Duodenal mucosa (tissue), 2 donors: ENCODE results near the gene ZNF521.

ENCODE experiments used
- H3K27ac ChIP-seq: one replicate; pipeline ENCODE4 v1.7.0; 2013; ENCODE audit warnings: low read depth, low read length
- H3K27me3 ChIP-seq, 2 donors: one replicate each; pipeline ENCODE4 v1.7.0; 2013; ENCODE audit warnings: low read length in 2 of 2, control low read depth in 1 of 2; ENCODE audit not compliant: insufficient read depth in 2 of 2, control insufficient read depth in 1 of 2
- H3K36me3 ChIP-seq, 2 donors: one replicate each; pipeline ENCODE4 v1.7.0; 2013; ENCODE audit warnings: low read length in 2 of 2, control low read depth in 1 of 2; ENCODE audit not compliant: insufficient read depth in 2 of 2, control insufficient read depth in 1 of 2
- H3K4me1 ChIP-seq, 2 donors: one replicate each; pipeline ENCODE4 v1.7.0; 2013; ENCODE audit warnings: low read length in 2 of 2, control low read depth in 1 of 2; ENCODE audit not compliant: insufficient read depth in 2 of 2, control insufficient read depth in 1 of 2
- H3K4me3 ChIP-seq, 2 donors: one replicate each; pipeline ENCODE4 v1.7.0; 2013; ENCODE audit warnings: low read length in 2 of 2, low read depth in 1 of 2
- H3K9ac ChIP-seq, 2 donors: one replicate each; pipeline ENCODE4 v1.7.0; 2013; ENCODE audit warnings: low read length in 2 of 2, low read depth in 1 of 2
- H3K9me3 ChIP-seq, 2 donors: one replicate each; pipeline ENCODE4 v1.7.0; 2013; ENCODE audit warnings: low read length in 2 of 2, control low read depth in 1 of 2; ENCODE audit not compliant: control insufficient read depth in 1 of 2

ZNF521 gene

DNA sequence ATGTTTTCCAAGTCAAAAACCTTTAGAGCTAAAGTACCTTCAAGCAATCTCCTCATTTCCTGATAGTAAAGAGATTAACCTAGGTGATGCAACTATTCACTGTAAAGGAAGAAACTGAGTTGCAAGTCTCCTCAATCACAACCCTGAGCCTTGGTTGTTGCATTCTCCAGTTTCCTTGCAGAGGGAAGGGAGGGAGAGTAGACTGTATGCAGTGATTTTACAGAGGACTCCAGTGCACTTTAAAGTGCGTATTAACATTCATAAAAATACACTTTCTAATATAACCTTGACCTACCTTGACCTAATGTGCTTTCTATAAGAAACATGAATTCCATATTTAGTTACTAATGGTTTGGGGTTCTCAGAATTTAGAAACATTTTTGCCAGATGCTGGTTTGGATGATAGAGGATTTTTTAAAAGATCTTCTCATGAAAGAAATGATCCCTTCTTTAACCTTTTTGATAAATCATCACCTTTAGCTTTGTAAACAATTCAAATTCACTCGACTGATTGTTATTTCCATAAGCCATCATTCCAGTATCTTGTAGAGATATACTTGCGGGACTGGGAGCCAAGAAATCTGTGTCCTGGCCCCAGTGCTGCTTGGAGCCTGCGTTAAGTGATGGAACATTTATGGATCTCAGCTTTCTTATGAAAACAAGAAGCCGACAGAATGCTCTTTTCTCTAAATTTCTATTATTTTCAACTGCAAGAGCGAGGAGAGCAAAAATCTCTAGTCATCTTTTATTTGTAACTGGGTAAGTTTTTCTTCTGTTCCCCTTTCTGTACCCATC is 228.3 kb downstream of the ZNF521 start:
- no peaks in the 10 kb centered on the region for H3K27me3 ChIP-seq
- H3K4me1 ChIP-seq: no peaks in the 10 kb centered on the region
- no peak overlapping the region for H3K9ac ChIP-seq
- H3K27ac ChIP-seq: no peak overlapping the region
- no peaks in the 10 kb centered on the region for H3K36me3 ChIP-seq
- H3K9me3 ChIP-seq: no peaks in the 10 kb centered on the region
- no peak overlapping the region for H3K4me3 ChIP-seq

DNA sequence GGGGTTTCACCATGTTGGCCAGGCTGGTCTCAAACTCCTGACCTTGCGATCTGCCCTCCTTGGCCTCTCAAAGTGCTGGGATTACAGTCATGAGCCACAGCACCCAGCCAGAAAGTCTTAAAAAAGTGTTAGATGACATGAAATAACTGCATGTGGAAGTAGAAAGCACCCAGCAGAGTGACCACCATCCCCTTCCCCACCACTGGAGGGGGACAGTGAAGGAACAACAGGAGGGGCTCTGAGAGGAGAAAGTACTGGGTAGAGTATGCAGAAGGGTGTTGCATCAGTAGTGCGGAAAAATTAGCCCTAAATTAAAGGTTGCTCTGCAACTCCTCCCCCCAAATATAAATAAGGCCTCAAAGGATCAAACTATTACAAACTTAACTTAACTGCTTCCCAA is 230.5 kb downstream of the ZNF521 start:
- Histone ChIP-seq H3K27me3 (no peaks in the 10 kb centered on the region), H3K27ac (no peak overlapping the region), H3K4me1 (no peaks in the 10 kb centered on the region), H3K9me3 (no peaks in the 10 kb centered on the region), H3K36me3 (no peaks in the 10 kb centered on the region), H3K4me3 (no peak overlapping the region), H3K9ac (no peak overlapping the region)

DNA sequence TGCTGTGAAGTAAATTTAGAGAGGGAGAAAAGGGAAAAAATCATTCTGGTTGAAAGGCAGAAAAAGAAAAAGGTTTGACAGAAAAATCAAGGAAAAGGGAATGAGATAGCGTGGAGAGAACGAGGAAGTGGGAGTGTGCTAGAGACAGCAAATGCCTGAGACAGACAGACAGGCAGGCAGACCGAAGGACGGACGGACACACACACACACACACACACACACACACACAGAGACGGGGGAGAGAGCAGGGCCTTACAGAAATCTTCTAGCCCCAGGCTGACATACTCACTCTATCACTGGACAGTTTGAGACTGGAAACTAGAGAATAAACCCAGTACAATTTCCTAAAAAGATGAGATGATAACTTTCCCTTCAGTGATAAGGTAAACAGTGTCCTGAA is 238.4 kb downstream of the ZNF521 start:
- no peaks in the 10 kb centered on the region for H3K27me3 ChIP-seq
- H3K27ac ChIP-seq: no peak overlapping the region

DNA sequence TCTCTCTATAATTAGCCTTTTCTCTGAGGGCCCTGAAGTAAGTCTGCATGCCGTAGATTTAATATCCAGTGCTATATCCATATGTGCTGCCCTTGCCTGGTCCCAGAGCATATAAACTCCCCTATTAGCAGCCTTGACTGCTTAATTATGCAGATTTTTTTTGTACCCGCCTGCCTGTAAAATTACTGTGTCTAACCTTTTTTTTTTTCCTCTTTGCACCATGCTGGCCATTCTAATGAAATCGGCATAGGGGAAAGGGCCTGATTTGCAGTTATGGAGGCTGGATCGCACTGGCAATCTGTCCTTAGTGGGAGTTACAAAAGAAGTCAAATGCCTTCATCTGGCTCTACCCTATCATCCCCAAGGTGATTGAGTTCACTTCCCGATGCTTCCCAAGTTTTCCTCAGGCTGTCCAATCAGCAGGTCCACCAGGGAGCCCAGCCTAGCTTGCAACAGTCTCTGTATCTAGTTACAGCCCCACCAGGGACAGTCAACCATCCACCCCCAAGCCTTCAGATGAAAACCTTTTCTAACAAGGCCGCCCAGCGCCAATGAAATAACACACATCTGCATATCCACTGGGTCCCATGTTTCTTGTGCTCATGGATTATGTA is 239.0 kb downstream of the ZNF521 start:
- Histone ChIP-seq H3K4me3 (no peak overlapping the region), H3K4me1 (no peaks in the 10 kb centered on the region)

More for the DNA sequence above, 238.4 kb downstream of the ZNF521 start:
- Histone ChIP-seq H3K9ac (no peak overlapping the region), H3K4me1 (no peaks in the 10 kb centered on the region), H3K36me3 (no peaks in the 10 kb centered on the region), H3K9me3 (no peaks in the 10 kb centered on the region), H3K4me3 (no peak overlapping the region)

DNA sequence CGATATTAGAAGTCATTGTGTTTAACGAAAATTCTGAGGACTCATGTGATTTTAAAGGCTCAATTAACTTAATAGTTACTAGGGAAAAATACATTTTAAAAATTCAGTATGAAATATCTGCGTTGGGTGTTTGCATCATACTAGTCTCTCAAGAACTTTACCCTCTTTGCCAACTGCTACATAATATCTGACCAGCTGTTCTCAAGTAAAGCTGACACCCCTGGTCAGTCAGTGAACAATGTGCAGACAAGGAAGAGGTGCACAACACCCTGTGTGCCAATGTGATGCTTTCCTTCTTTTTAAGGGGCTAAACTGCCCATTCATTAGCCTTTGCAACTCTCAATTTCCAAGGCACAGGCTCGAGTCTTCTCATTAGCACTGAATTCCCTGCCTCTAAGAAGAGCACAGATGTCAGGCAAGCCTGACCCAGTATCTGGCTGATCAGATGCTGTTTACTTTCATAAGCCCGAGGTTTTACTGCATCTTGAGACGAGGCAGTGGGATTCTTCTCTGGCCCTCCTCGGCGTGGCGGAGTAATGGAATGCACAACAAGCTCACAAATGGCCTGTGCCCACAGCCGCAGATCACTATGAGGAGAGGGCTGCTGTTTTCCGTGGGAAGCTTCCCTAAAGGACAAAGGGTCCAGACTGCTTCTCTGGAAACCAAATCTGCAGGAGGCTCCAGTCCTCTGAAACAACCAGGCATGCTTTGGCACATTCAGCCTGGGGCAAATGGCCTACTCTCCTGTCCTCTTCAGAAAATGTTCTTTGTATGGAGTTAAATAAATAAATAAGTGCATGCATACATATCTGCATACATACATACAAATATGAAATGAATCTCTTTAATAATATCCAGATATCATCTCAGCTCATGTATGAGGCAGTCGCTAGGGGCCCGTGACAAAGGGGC is 240.3 kb downstream of the ZNF521 start:
- H3K4me1 ChIP-seq: no peaks in the 10 kb centered on the region
- H3K9me3 ChIP-seq: no peaks in the 10 kb centered on the region
- H3K4me3 ChIP-seq: no peak overlapping the region
- no peak overlapping the region for H3K9ac ChIP-seq
- no peaks in the 10 kb centered on the region for H3K36me3 ChIP-seq
- no peak overlapping the region for H3K27ac ChIP-seq
- H3K27me3 ChIP-seq: no peaks in the 10 kb centered on the region

More for the DNA sequence above, 239.0 kb downstream of the ZNF521 start:
- H3K36me3 ChIP-seq: no peaks in the 10 kb centered on the region
- H3K9me3 ChIP-seq: no peaks in the 10 kb centered on the region
- H3K27me3 ChIP-seq: no peaks in the 10 kb centered on the region
- no peak overlapping the region for H3K27ac ChIP-seq
- H3K9ac ChIP-seq: no peak overlapping the region

DNA sequence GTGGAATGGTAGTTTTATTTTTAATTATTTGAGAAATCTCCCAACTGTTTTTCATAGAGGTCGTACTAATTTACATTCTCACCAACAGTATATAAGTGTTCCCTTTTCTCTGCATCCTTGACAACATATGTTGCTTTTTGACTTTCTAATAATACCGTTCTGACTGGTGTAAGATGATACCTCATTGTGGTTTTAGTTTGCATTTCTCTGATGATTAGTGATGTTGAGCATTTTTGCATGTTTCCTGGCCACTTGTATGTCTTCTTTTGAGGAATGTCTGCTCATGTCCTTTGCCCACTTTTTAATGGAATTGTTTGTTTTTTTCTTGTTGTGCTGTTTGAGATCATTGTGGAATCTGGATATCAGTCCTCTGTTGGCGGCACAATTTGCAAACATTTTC is 242.5 kb downstream of the ZNF521 start:
- no peak overlapping the region for H3K27ac ChIP-seq
- no peaks in the 10 kb centered on the region for H3K9me3 ChIP-seq
- no peak overlapping the region for H3K9ac ChIP-seq
- no peak overlapping the region for H3K4me3 ChIP-seq
- H3K4me1 ChIP-seq: no peaks in the 10 kb centered on the region
- no peaks in the 10 kb centered on the region for H3K36me3 ChIP-seq
- no peaks in the 10 kb centered on the region for H3K27me3 ChIP-seq

DNA sequence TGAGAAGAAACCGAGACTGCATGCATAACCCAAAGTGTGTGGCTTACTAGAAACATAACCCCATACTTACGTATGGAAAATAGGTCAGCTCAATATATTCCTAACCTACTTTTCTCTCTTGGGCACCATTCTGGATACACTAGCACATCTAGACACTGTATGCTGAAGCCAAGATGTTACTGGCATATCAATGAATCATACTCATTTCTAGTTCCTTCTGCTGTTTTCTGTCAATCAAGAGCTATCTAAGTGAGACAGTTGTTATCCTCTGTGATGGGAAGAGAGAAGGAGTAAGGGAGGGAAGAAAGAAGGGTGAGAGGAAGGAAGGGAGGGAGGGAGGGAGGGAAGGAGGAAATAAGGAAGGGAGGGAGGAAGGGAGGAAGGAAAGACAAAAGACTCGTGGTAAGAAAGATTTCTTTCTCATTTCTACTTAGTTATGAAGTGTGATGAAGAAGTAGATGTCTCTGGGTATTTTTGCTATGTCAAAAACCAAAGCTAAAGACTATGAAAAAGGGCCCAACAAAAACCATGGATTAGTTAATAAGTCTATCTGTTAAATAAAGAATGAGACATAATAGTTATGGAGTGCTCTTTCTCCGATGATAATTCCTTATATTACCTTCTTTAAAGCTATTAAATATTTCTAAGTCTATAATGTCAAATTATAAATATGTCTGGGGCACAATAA is 248.4 kb downstream of the ZNF521 start:
- Histone ChIP-seq H3K27me3 (no peaks in the 10 kb centered on the region), H3K4me3 (no peak overlapping the region), H3K27ac (no peak overlapping the region), H3K4me1 (peaks cover 7 to 14% of the 10 kb centered on the region in 2 donors), H3K9me3 (no peaks in the 10 kb centered on the region), H3K36me3 (no peaks in the 10 kb centered on the region), H3K9ac (no peak overlapping the region)

DNA sequence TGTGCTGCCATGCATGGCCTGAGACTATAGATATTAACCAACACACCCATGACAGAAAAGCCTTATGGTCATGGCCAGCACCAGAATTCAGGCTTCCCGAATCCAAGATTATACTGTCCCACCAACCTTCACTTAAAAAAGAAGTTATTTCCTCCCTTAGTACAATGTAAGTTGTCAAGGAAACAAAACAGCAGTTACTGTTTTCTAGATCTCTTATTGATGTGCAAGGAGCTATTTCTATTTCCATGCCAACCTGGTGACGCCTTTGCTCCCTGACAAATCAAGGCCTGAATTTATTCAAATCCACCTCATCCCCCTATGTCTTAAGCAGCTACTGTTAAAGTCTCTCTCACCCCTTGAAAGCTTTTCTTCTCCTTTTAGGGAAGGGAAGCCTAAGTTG is 249.3 kb downstream of the ZNF521 start:
- Histone ChIP-seq H3K9me3 (no peaks in the 10 kb centered on the region), H3K36me3 (no peaks in the 10 kb centered on the region), H3K27ac (no peak overlapping the region), H3K9ac (no peak overlapping the region), H3K27me3 (no peaks in the 10 kb centered on the region), H3K4me1 (peaks cover 8 to 19% of the 10 kb centered on the region in 2 donors), H3K4me3 (no peak overlapping the region)

DNA sequence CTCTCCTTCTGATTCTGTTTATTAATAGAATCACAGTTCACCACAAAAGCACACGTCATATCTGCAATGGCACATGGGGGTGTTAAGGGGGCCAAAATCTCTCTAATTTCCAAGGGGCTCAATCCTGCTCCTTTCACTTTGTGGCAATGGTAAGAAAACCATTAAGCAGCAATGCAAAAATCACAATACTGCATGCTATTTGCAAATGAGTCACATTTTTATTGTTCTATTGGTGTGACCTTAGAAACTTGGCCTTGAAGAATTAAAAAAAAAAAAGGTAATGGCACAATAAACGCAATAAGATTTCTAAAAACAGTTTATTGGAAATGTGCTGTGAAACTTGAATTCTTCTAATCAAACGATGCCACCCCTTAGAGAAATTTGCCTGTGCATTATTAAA is 251.5 kb downstream of the ZNF521 start:
- H3K36me3 ChIP-seq: no peaks in the 10 kb centered on the region
- no peak overlapping the region for H3K27ac ChIP-seq
- no peaks in the 10 kb centered on the region for H3K9me3 ChIP-seq
- H3K27me3 ChIP-seq: no peaks in the 10 kb centered on the region
- H3K4me1 ChIP-seq: peaks cover 10 to 28% of the 10 kb centered on the region in 2 donors
- H3K9ac ChIP-seq: no peak overlapping the region
- H3K4me3 ChIP-seq: no peak overlapping the region
